HUES6 (cell line): ENCODE results near the gene GSTM3.
"Not testable (repeated sequence)": the region's sequence is repeated elsewhere in the genome, so short reads cannot be mapped to it uniquely, and the experiment has no call there.

Source experiments
- H3K27ac ChIP-seq: 2 replicates; pipeline ENCODE4 v1.7.0; 2013; ENCODE audit warnings: low read depth, mild to moderate bottlenecking, low read length, inconsistent platforms
- H3K27me3 ChIP-seq: 2 replicates; pipeline ENCODE4 v1.6.1; 2013; ENCODE audit warnings: low read length; ENCODE audit not compliant: control insufficient read depth, insufficient read depth
- H3K36me3 ChIP-seq: 2 replicates; pipeline ENCODE4 v1.6.1; 2013; ENCODE audit warnings: low read length; ENCODE audit not compliant: control insufficient read depth, insufficient read depth
- H3K4me1 ChIP-seq: 2 replicates; pipeline ENCODE4 v1.6.1; 2013; ENCODE audit warnings: low read length; ENCODE audit not compliant: control insufficient read depth, insufficient read depth
- H3K4me3 ChIP-seq: 2 replicates; pipeline ENCODE4 v1.5.1; 2013; ENCODE audit warnings: low read depth, low read length
- H3K9ac ChIP-seq: one replicate; pipeline ENCODE4 v1.6.1; 2013; ENCODE audit warnings: mild to moderate bottlenecking, low read length
- H3K9me3 ChIP-seq: 2 replicates; pipeline ENCODE4 v1.6.1; 2013; ENCODE audit warnings: low read depth, low read length; ENCODE audit not compliant: control insufficient read depth, insufficient read depth

GSTM3 gene

DNA sequence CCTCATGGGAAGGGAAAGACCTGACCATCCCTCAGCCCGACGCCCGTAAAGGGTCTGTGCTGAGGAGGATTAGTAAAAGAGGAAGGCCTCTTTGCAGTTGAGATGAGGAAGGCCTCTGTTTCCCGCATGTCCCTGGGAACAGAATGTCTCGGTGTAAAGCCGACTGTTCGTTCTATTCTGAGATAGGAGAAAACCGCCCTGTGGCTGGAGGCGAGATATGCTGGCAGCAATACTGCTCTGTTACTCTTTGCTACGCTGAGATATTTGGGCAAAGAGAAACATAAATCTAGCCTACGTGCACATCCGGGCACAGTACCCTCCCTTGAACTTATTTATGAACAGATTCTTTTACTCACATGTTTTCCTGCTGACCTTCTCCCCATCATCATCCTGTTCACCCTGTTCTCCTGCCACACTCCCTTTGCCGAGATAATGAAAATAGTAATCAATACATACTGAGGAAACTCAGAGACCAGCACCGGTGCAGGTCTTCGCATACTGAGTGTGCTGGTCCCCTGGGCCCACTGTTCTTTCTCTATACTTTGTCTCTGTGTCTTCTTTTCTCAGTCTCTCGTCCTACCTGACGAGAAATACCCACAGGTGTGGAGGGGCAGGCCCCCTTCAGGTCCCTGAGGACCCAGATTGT is 26.3 kb upstream of the GSTM3 start:
- not testable (repeated sequence) for H3K9me3 ChIP-seq, H3K36me3 ChIP-seq, H3K9ac ChIP-seq, H3K4me1 ChIP-seq, H3K27ac ChIP-seq, H3K4me3 ChIP-seq, H3K27me3 ChIP-seq

DNA sequence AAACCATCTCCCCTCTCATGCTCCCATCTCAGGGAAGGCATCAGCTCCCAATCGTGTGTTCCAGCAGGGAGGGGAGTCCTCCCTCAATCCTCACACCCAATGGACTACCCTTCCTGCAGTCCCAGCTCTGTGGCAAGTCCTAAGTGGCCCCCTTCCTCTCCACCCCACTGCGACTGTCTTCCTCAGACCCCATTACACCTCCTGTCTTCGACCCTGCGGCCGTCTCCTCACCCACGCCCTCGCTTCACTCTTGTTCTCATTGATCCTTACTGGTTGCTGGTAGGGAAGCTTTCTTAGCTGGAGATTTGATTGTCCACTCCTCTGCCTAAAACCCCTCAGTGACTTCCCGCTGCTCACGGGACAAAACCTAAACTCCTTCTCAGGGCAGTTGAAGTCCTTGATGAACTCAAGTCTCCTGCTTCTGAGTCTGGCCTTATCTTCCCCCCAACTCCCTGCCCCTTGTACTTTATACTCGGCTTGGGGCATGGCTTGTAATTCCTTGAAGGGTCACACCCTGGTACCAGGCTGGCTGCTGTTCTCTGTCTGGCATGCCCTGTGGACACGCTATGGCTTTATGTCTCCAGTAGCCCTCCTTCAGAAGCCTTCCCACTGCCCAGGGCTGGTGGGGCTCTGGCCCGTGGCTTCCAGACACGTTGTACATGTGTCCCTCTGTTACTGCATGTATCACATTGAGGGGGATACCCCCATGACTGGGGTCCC is 25.2 kb upstream of the GSTM3 start:
- H3K4me1 ChIP-seq: peaks cover 12% of the 10 kb centered on the region; the same call in 1 of the 2 replicates

DNA sequence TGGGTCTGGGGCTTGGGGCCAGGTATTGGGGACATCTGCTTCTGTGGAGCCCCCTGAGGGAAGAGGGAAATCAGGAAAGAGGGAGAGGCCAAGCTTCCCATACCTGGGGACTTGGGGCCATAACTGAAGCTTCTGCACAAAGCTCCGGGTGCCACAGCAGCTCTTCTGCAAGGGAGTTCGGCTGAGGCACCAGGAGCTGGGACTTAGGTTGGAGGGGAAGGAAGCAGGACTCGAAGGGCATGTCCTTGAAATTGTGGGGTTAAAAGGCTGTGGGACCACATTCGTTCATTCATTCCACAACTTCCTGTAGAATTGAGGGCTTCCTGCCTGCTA is 24.6 kb upstream of the GSTM3 start:
- Histone ChIP-seq H3K27ac (no peak overlapping the region), H3K27me3 (peaks cover 2% of the 10 kb centered on the region; the same call in 1 of the 2 replicates), H3K4me3 (no peak overlapping the region), H3K9ac (no peak overlapping the region), H3K36me3 (no peaks in the 10 kb centered on the region), H3K9me3 (no peaks in the 10 kb centered on the region), H3K4me1 (peaks cover 12% of the 10 kb centered on the region; the same call in 1 of the 2 replicates)

More for the DNA sequence above, 25.2 kb upstream of the GSTM3 start:
- no peak overlapping the region for H3K9ac ChIP-seq
- H3K27ac ChIP-seq: no peak overlapping the region
- H3K9me3 ChIP-seq: no peaks in the 10 kb centered on the region
- no peak overlapping the region for H3K4me3 ChIP-seq
- peaks cover 2% of the 10 kb centered on the region; the same call in 1 of the 2 replicates for H3K27me3 ChIP-seq
- no peaks in the 10 kb centered on the region for H3K36me3 ChIP-seq

DNA sequence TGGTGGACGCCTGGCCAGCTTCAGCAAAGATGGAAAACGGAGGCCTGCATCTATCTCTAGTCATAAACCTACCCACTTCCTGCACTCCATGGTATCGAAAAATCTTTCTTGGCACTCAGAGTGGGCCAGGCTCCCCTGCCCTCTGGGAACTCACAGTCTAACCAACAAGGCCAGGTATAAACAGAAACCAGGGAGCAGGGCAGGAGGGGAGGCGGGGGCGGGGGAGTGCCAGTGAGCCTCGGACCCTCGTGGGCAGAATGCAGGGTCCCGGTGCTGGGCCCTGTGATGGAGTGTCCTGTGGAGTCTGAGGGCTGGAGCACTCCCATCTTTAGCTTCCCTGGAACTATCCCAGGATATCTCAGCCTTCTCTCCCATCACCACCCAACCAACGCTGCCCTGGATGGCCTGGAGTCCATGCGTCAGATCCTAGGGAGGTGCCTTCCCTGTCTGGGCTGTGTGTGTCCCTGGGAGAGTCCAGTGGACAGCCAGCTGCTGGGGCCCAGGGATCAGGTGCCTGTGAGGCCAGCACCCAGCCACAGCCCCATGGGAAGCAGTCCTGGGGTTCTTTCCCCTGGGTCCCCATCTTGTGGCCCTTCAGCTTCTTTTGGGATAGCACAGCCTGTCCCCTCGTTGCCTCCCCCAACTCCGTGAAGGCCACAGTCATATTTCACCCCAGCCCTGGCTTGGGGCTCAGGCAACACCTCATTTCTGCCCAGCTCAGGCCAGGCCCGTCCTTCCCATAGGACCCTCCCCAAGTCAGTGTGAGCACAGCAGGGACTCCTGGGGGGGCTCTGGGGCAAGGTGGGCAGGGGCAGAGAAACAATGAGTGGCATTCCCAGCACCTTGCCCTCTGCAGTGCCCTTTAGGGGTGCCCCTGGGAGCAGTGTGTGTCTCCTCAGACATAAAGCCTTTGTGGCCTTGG is 24.0 kb upstream of the GSTM3 start:
- H3K36me3 ChIP-seq: no peaks in the 10 kb centered on the region
- no peak overlapping the region for H3K9ac ChIP-seq
- peaks cover 2% of the 10 kb centered on the region; the same call in 1 of the 2 replicates for H3K27me3 ChIP-seq
- H3K4me1 ChIP-seq: peaks cover 9% of the 10 kb centered on the region; the same call in 1 of the 2 replicates
- H3K9me3 ChIP-seq: no peaks in the 10 kb centered on the region
- H3K27ac ChIP-seq: no peak overlapping the region
- no peak overlapping the region for H3K4me3 ChIP-seq

DNA sequence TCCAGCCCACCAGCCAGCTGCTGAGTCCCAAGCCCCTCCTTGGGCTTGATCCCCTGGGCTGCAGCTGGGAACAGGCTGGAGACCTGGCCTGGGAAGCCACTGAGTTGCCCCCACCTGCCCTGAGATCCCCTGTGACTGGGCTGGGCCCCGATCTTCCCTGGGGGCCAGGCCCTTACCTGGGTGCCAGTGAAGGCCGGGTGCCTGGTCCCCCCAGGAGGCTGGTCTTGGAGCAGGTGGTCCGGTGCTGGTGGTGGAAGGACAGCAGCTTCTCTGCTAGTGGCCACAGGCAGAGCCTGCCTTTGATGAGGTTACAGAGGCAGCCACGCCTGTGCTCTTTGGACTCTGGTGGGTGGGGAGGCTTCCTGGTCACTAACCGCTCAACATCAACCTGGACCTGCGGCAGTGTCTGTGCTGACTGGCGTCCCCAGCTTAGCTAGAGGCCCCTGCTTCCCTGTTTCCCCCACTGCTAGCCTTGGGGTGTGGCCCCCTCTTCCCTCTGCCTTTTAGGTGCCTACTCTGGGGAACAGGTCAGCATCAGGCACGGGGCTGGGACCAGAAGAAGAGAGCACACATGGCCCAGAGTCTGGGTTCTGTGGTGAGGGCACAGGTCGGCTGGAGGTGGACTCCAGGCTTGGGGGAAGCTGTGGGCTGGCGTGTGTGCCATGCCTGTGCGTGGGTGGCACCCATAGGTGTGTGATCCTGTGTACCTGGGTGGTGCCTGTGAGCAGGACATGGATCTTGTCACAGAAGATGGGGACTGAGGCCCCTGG is 23.0 kb upstream of the GSTM3 start, which contains the start of gene EPS8L3:
Gene EPS8L3, minus strand, starts transcription at position 278 of the 770 bp plus-strand sequence. CDS start 2,174 bp downstream, outside the sequence.
- H3K4me1 ChIP-seq: peaks cover 9% of the 10 kb centered on the region; the same call in 1 of the 2 replicates
- H3K27me3 ChIP-seq: peaks cover 2% of the 10 kb centered on the region; the same call in 1 of the 2 replicates
- no peaks in the 10 kb centered on the region for H3K36me3 ChIP-seq
- H3K9me3 ChIP-seq: no peaks in the 10 kb centered on the region
- no peak within 1 kb of the TSS for H3K27ac ChIP-seq
- H3K4me3 ChIP-seq: no peak within 1 kb of the TSS
- no peak within 1 kb of the TSS for H3K9ac ChIP-seq

DNA sequence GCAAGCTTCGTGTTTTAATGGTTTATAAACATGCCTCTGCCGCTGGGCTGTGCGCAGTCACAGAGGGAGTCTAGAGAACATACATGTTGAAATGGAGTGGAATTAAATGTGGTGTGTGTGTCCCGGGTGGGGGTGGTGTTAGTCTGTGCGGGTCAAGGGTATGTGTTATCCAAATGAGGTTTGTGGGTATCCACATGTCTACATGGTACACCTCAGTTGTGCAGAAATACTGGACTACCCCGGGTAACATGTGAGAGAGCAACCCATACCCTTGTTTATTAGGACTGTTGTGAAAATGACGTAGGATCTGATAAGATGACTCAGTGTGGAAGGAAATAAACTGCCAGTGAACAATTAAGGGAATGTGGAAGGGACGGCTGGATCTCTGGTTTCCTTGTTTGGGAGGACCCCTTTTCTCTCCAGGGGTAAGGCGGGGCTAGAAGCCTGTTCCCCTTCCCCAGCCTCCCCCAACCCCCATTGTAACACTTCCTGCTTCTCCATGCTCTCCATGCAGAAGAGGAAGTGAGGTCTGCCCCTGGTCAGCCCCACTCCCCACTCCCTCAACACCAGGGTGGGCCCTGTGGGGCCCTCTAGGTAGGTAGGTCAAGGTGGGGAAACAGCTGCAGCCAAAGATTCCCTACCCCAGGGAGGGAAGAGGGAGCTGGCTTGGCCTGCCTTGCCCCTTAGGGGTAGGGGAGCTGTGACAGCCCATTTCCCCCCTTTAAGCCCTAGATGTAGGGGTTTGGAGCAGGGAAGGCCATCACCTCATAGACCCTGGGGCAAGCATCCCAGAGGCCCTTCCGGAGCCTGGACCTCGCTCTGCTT is 22.2 kb upstream of the GSTM3 start:
- H3K4me1 ChIP-seq: peaks cover 9% of the 10 kb centered on the region; the same call in 1 of the 2 replicates
- no peak overlapping the region for H3K9ac ChIP-seq
- H3K27me3 ChIP-seq: peaks cover 2% of the 10 kb centered on the region; the same call in 1 of the 2 replicates
- no peak overlapping the region for H3K27ac ChIP-seq
- no peak overlapping the region for H3K4me3 ChIP-seq
- H3K9me3 ChIP-seq: no peaks in the 10 kb centered on the region
- no peaks in the 10 kb centered on the region for H3K36me3 ChIP-seq

DNA sequence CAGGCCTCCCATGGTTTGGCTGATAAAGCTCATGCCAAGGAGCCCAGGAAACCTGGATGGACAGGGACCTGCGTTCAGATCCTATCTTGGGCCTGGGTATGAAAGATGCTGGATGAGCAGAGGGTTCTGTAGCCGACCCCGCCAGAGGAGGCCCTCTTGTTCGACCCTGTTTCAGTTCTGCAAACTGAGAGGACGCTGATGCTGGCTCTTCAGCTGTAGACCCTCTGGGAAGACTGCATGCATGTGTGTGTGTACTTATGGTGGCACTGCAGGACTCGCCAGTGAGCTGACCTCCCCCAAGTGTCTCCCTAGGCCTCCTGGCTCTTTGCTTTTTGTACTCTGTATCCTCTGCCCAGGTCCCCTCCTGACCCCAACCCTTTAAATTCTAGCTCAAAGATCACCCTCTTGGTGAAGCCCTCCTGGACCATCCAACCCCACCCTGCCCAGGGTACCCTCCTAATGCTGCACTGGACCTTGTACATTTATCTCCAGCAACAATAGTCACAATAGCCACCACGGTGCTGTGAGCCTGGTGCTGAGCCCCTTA is 21.3 kb upstream of the GSTM3 start:
- peaks cover 9% of the 10 kb centered on the region; the same call in 1 of the 2 replicates for H3K4me1 ChIP-seq
- H3K27me3 ChIP-seq: peaks cover 2% of the 10 kb centered on the region; the same call in 1 of the 2 replicates
- H3K9me3 ChIP-seq: no peaks in the 10 kb centered on the region
- H3K9ac ChIP-seq: no peak overlapping the region
- H3K36me3 ChIP-seq: no peaks in the 10 kb centered on the region
- no peak overlapping the region for H3K4me3 ChIP-seq
- no peak overlapping the region for H3K27ac ChIP-seq

DNA sequence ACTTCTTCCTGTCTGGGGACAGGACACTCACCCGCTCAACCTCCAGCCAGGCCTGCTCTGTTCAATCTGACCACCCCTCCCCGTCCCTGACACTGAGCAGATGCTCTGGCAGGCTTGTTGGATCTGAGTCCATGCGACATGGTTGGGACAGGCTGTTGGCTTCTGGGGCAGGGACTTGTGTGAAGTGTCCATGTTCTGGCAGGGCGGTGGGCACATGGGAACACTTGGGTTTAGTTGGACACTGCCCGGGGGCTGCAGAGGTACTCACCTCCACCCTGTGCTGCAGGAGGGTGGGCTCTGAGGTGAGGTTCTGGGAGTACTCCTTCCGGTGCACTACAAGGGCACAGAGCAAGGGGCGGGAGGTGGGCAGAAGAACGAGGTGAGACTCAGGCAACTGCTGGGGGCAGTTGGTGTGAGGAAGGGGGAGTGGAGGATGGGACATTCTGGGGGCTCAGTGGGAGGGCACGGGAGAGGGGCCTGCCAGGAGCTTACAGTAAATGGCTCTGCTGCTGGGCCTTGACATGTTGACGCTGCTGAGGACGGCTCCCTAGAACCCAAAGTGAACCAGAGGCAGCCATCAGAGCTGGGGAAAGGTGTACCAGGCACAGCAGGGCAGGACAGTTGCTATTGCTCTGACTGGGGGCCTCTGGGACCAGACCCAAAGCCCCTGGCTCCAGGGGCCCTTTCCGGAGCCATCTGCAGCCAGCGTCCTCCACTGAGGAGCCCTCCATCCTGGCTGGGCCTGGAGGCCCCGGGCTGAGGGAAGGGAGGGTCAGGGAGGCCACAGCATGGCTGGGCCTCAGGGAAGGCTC is 20.6 kb upstream of the GSTM3 start:
- Histone ChIP-seq H3K27ac (no peak overlapping the region), H3K4me3 (no peak overlapping the region), H3K9ac (no peak overlapping the region), H3K4me1 (peaks cover 9% of the 10 kb centered on the region; the same call in 1 of the 2 replicates), H3K36me3 (no peaks in the 10 kb centered on the region), H3K9me3 (no peaks in the 10 kb centered on the region), H3K27me3 (peaks cover 2% of the 10 kb centered on the region; the same call in 1 of the 2 replicates)

DNA sequence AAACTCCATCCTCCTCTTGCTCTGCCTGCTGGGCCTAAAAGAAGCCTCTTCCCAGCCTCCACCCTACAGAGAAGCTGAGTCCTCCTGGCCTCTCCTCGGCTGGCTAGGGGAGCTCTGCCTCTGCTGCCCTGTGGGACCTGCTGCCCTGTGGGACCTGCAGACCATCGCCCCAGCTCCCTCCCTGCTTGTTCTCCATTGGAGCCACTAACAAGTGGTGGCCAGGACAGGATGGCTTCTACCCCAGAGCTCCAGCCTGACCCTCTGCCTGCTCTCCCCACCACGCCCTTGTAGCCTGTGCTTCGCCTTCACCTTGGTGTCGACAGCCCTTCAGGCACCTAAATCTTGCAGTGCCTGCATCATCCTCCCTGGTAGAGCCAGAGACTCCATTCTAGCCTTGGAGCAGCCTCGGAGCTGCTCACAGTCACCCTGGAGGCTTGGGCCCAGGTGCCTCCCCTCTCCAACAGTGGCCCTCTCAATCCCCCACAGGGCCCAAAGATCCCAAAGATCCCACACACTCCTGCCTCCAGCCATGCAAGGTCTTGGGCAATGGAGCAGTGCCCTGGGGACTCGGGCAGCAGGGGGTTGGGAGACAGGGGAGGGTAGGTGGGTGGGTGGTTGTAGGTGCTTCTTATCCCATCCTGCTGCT is 19.9 kb upstream of the GSTM3 start:
- Histone ChIP-seq H3K27ac (no peak overlapping the region), H3K4me1 (peaks cover 9% of the 10 kb centered on the region; the same call in 1 of the 2 replicates), H3K27me3 (no peaks in the 10 kb centered on the region; the same call in 1 of the 2 replicates), H3K4me3 (no peak overlapping the region), H3K36me3 (no peaks in the 10 kb centered on the region), H3K9ac (no peak overlapping the region), H3K9me3 (no peaks in the 10 kb centered on the region)
